Fibroblast of skin of left quadriceps (primary cell): ENCODE data around the gene CFAP20DC.

Source experiments
- DNase-seq, 2 experiments: peaks; one replicate each; pipeline ENCODE4 v3.0.0-alpha.2; 2013; ENCODE audit warnings: low read depth in 2 of 2

CFAP20DC gene

GRCh38 chr3:58801541-58801940 lies 248.3 kb downstream of the CFAP20DC start:
- no peak for DNase-seq

- DNase-seq = no peak
These were observed 248.9 kb downstream of the CFAP20DC start for GRCh38 chr3:58800940-58801339.

- no peak for DNase-seq
These were observed 249.8 kb downstream of the CFAP20DC start for GRCh38 chr3:58800032-58800431.

GRCh38 chr3:58799271-58799670 lies 250.6 kb downstream of the CFAP20DC start:
- no peak for DNase-seq

GRCh38 chr3:58798312-58798711 lies 251.5 kb downstream of the CFAP20DC start:
- no peak for DNase-seq

GRCh38 chr3:58794750-58795149 lies 255.1 kb downstream of the CFAP20DC start:
- no peak for DNase-seq

GRCh38 chr3:58793938-58794337 lies 255.9 kb downstream of the CFAP20DC start:
- no peak for DNase-seq

- peak; percentile 32 for DNase-seq
These were observed 256.8 kb downstream of the CFAP20DC start for GRCh38 chr3:58792921-58793451.

GRCh38 chr3:58789385-58789784 lies 260.4 kb downstream of the CFAP20DC start:
- no peak for DNase-seq

GRCh38 chr3:58784888-58785287 lies 264.9 kb downstream of the CFAP20DC start:
- DNase-seq = no peak

- no peak for DNase-seq
These were observed 265.4 kb downstream of the CFAP20DC start for GRCh38 chr3:58784425-58784824.

- DNase-seq = no peak
These were observed 266.0 kb downstream of the CFAP20DC start for GRCh38 chr3:58783845-58784244.

GRCh38 chr3:58779934-58780333 lies 269.9 kb downstream of the CFAP20DC start:
- DNase-seq = no peak

- no peak for DNase-seq
These were observed 273.6 kb downstream of the CFAP20DC start for GRCh38 chr3:58776231-58776630.

- DNase-seq = no peak
These were observed 277.4 kb downstream of the CFAP20DC start for GRCh38 chr3:58772462-58772861.

GRCh38 chr3:58769065-58769464 lies 280.8 kb downstream of the CFAP20DC start:
- DNase-seq = no peak

GRCh38 chr3:58766587-58767282 lies 283.1 kb downstream of the CFAP20DC start:
- no peak for DNase-seq

GRCh38 chr3:58755150-58755549 lies 294.7 kb downstream of the CFAP20DC start:
- DNase-seq = no peak

GRCh38 chr3:58754074-58754473 lies 295.8 kb downstream of the CFAP20DC start:
- no peak for DNase-seq

- DNase-seq = no peak
These were observed 297.8 kb downstream of the CFAP20DC start for GRCh38 chr3:58751882-58752567.

GRCh38 chr3:58751235-58751634 lies 298.6 kb downstream of the CFAP20DC start:
- DNase-seq = no peak

GRCh38 chr3:58749948-58750347 lies 299.9 kb downstream of the CFAP20DC start:
- no peak for DNase-seq

GRCh38 chr3:58748024-58748423 lies 301.8 kb downstream of the CFAP20DC start:
- no peak for DNase-seq
